ENCODE data around the gene KCNJ18.
"Not testable (repeated sequence)": the region's sequence is repeated elsewhere in the genome, so short reads cannot be mapped to it uniquely, and the experiment has no call there.

- not testable (repeated sequence) for TF ChIP-seq CTCF, POLR2AphosphoS5, POLR2A (IDR thresholded peaks at IDR 0.05)
Measured at GRCh38 chr17:21665935-21666493, 26.3 kb upstream of the KCNJ18 start.
